ENCODE measurements around the gene MED1. TPM values are rescaled to one million over a fixed set of nuclear protein-coding genes. Genes with fewer than 3 reads are reported as not detected.

Gene MED1
- polyA plus RNA-seq, 1 experiment: 22.9 TPM

DNA sequence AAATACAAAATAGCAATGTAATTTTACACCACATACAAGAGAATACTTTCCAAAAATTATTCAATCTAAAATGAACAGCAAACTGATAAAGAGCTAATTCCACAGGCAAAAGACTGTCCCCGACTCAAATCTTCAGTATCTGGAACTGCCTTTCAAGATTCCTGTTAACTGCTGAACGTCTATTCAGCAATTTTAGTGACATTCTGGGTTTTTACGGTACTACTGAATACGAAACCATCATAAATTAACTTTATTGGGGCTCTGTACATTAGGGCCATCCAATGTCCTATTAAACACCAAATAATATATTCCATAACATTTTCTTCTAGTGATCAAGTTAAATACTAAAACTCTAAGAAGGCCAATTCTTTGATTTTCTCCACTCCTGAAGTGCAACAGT, 51.3 kb downstream of the MED1 start:
- no peaks in the 10 kb centered on the region for H3K27me3 ChIP-seq (ENCODE audit: control insufficient read depth, insufficient read depth, low read length)
- CTCF ChIA-PET: interaction anchor here (1.1 to 2.6 kb wide), 4 partner anchors 21 to 155 kb away, joined by 3 to 10 read pairs (median 4); no protein-coding TSS in a partner anchor
- DNase-seq (ENCODE audit: low read depth): no peak
- no peaks in the 10 kb centered on the region for H3K36me3 ChIP-seq (ENCODE audit: control insufficient read depth, insufficient read depth, low read length)
- TF ChIP-seq, protein P1, sequence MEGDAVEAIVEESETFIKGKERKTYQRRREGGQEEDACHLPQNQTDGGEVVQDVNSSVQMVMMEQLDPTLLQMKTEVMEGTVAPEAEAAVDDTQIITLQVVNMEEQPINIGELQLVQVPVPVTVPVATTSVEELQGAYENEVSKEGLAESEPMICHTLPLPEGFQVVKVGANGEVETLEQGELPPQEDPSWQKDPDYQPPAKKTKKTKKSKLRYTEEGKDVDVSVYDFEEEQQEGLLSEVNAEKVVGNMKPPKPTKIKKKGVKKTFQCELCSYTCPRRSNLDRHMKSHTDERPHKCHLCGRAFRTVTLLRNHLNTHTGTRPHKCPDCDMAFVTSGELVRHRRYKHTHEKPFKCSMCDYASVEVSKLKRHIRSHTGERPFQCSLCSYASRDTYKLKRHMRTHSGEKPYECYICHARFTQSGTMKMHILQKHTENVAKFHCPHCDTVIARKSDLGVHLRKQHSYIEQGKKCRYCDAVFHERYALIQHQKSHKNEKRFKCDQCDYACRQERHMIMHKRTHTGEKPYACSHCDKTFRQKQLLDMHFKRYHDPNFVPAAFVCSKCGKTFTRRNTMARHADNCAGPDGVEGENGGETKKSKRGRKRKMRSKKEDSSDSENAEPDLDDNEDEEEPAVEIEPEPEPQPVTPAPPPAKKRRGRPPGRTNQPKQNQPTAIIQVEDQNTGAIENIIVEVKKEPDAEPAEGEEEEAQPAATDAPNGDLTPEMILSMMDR (IDR thresholded peaks at IDR 0.05; ENCODE audit: insufficient read depth, low read depth, low read length): no peak
- no peak overlapping the region for H3K4me3 ChIP-seq (ENCODE audit: low read depth, low read length)
- POLR2A ChIA-PET: no interaction called here

DNA sequence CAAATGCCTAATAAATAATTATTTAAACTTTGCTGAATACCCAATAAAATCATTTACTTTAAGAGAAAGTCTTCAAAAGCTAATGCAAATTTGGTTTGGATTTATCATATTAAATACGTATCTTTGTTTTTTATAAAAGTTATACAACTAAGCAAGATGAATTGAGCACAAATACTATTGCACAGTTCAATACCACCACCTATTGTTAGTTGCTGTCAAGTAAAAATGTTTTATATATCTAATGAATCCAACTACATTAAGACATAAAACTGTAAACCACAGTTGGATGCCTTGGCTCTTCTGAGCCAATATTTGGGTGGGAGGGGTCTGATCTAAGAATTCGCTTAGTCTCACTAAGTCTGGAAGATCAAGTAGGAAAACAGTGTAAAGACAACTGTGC, 57.3 kb downstream of the MED1 start:
- TF ChIP-seq, protein P1 (IDR thresholded peaks at IDR 0.05; ENCODE audit: insufficient read depth, low read depth, low read length): no peak
- ChIA-PET POLR2A (no interaction called here), CTCF (interaction anchor here (1.0 kb wide), 1 partner anchor 123 kb away, joined by 3 read pairs; no protein-coding TSS in a partner anchor)
- Histone ChIP-seq H3K4me3 (ENCODE audit: low read depth, low read length) (no peak overlapping the region), H3K36me3 (ENCODE audit: control insufficient read depth, insufficient read depth, low read length) (no peaks in the 10 kb centered on the region), H3K27me3 (ENCODE audit: control insufficient read depth, insufficient read depth, low read length) (no peaks in the 10 kb centered on the region)
- no peak for DNase-seq (ENCODE audit: low read depth)

DNA sequence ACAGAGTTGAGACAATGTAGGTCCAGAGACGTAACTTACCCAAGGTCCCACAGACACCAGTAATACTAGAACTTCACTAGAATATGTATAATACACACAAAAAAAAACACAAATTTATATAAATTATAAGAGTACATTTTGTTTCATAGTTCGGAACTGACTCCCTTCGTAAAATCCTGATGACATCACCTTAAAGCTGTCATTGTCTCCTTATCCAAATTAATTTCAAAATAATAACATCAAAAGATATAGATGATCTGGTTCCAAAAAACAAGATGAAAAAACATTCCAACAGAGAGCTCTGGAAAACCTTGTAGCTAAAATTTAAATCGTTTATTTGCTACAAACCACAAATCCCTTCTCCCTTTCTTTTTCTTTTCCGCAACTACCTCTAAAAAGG, 59.6 kb downstream of the MED1 start:
- Histone ChIP-seq H3K4me3 (ENCODE audit: low read depth, low read length) (no peak overlapping the region), H3K27me3 (ENCODE audit: control insufficient read depth, insufficient read depth, low read length) (no peaks in the 10 kb centered on the region), H3K36me3 (ENCODE audit: control insufficient read depth, insufficient read depth, low read length) (no peaks in the 10 kb centered on the region)
- POLR2A ChIA-PET: no interaction called here
- TF ChIP-seq, protein P1 (IDR thresholded peaks at IDR 0.05; ENCODE audit: insufficient read depth, low read depth, low read length): no peak
- no peak for DNase-seq (ENCODE audit: low read depth)
- CTCF ChIA-PET: interaction anchor here (1.3 kb wide), 1 partner anchor 19 kb away, joined by 3 read pairs; no protein-coding TSS in a partner anchor

DNA sequence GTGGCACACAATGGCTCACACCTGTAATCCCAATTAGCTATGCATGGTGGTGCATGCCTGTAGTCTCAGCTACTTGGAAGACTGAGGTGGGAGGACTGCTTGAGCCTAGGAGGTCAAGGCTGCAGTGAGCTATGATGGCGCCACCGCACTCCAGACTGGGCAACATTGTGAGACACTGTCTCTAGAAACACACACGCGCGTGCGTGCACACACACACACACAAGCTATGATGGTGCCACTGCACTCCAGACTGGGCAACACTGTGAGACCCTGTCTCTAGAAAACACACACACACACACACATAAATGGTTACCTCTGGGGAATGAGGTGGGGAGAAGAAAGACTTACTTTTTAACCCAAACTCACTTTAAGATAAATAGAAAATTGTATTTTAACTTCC, 66.0 kb downstream of the MED1 start:
- Histone ChIP-seq H3K4me3 (ENCODE audit: low read depth, low read length) (no peak overlapping the region), H3K27me3 (ENCODE audit: control insufficient read depth, insufficient read depth, low read length) (no peaks in the 10 kb centered on the region), H3K36me3 (ENCODE audit: control insufficient read depth, insufficient read depth, low read length) (no peaks in the 10 kb centered on the region)
- TF ChIP-seq, protein P1 (IDR thresholded peaks at IDR 0.05; ENCODE audit: insufficient read depth, low read depth, low read length): no peak
- no peak for DNase-seq (ENCODE audit: low read depth)
- POLR2A ChIA-PET: no interaction called here
- CTCF ChIA-PET: no interaction called here

DNA sequence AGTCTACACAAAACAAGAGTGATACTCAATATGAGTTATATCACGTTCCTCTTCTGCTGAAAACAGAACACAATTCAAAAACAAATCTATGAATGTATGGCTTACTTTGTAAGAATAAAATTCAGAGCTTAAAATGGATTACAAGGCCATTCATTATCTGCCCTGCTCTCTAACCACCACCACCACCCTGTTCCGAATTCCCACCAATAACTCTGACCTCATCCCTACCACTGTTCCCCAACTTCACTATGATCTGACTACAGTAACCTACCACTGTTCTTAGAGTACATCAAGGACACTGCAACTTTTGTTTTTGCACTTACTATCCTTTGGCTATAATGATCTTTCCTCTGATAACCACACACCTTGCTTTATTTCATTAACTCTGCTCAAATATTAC, 70.9 kb downstream of the MED1 start:
- Histone ChIP-seq H3K27me3 (ENCODE audit: control insufficient read depth, insufficient read depth, low read length) (no peaks in the 10 kb centered on the region), H3K4me3 (ENCODE audit: low read depth, low read length) (no peak overlapping the region), H3K36me3 (ENCODE audit: control insufficient read depth, insufficient read depth, low read length) (no peaks in the 10 kb centered on the region)
- ChIA-PET CTCF (no interaction called here), POLR2A (no interaction called here)
- TF ChIP-seq, protein P1 (IDR thresholded peaks at IDR 0.05; ENCODE audit: insufficient read depth, low read depth, low read length): no peak
- no peak for DNase-seq (ENCODE audit: low read depth)

Data from BJ (cell line).